A204.1 (cell line): ENCODE results near the gene FAM107A.

Experiments used
- FAIRE-seq: peaks from 2 replicates; lab custom pipeline; 2012; peaks lifted over from hg19 to GRCh38; lab: Jason Lieb, UNC

Gene FAM107A

DNA sequence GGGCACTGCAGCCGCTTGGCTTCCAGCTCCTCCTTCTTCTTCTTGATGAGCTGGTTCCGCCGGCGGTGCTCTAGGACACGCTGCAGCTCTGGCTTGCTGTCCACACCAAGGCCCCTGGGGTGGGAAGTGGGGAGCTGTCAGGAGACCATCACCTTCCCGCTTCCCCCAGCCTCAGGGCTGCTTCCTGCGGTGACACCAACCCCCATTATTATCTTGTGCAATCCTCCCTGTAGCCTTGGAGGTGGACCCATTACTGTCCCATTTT, 10.0 kb downstream of the FAM107A start:
- FAIRE-seq = no peak

DNA sequence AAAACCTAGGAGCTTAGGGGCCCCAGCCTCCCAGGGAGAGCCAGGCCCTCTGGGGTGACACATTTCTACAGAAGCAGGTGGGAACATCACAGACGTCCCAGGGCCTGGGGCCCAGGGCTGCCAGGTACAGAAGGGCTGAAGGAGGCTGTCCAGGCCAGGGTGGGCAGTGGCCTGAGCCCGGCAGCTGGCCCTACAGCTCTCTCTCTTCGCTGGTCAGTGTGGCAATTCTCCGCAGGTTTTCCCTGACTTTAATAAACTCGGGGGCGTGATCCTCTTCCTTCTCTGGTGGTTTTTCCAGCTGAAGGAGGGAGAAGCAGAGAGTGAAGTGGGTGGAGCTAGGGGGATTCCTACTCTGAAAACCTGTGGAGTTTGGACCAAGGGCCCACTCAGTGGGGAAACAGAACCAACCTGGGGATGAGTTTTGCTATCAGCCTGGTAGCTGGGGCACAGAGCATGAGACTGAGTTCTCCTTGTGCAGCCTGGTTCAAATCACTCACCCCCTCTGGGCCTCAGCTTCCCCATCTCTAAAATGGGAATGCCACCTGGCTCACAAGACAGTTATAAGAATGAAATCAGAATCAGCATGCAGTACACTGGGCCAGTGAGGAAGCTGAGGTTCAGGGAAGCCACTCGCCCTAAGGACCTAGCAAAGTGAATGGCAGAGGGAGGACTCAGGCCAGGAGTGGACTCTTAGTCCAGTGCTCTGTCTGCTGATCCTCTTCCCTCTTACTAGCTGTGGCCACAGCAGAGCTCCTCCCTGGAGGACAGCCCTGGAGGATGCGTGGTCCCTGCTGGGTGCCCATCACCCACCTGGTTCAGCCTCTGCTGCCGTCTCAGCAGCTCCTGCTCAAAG, 10.6 kb downstream of the FAM107A start:
- no peak for FAIRE-seq

DNA sequence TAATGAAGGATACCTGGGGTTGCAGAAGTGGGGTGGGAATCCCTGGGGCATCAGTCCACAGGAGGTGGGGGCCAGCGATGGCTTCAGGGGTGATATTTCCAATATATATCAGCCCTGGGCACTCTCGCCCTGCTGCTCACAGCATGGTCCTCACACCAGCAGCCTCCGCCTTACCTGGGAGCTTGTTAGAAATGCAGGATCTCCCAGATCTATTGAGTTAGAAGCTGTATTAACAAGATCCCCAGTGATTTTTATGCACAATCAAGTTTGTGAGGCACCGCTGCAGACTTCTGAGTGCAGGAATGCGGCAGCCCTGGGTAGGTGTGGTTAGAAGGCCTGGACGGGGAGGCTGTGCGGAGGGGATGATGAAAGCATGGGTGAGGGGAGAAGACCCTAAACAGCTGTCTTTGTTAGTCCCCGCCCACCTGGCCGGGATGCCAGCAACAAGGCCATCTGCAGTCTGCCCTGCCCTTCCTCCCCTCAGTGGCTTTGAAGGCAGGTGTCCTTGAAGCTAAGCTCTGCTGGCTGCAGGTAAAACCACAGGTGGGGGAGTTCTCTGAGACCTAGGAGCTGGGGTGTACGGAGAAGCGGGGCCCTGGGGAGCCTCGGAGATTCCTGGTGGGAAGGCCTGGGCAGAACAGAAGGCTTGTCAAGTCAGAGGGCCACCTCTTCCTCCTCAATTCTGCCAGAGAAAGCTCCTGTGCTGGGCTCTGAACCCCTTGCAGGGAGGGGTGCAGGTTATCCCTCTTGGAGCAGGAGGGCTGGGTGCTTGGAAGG, 11.4 kb downstream of the FAM107A start:
- FAIRE-seq = no peak

GRCh38 chr3:58564456-58565160, 12.6 kb downstream of the FAM107A start:
- FAIRE-seq = no peak

GRCh38 chr3:58564054-58564453, 13.1 kb downstream of the FAM107A start:
- FAIRE-seq = no peak

DNA sequence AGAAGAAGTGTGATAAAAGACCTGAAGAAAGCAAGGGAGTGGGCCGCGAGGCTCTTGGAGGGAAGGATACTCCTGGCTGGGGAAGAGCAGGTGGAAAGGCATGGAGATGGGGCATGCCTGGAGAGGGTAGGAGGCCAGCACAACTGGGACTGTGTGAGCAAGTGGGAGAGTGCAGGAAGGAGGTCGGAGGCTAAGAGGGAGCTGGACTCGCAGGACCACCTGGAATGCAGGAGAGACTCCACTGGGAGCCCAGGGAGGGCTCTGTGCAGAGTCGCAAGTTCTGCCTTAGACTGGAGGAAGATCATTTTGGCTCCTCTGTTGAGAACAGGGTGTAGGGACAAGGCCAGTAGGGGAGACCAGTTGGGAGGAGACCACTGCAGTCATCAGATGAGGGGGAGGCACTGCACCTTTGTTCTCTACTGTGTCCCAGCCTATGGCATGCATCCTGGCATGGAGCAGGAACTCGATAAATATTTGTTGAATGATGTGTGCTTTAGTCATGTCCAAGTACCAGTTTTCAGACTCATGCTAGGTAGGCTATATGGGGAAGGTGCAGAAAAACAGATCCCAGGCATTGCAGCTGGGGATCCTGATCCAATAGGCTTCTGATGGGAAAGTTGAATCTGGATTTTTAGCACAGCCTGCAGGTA, 13.7 kb downstream of the FAM107A start:
- FAIRE-seq = no peak

GRCh38 chr3:58562498-58562897, 14.7 kb downstream of the FAM107A start:
- FAIRE-seq = no peak

GRCh38 chr3:58560771-58561311, 16.4 kb downstream of the FAM107A start:
- FAIRE-seq = no peak

DNA sequence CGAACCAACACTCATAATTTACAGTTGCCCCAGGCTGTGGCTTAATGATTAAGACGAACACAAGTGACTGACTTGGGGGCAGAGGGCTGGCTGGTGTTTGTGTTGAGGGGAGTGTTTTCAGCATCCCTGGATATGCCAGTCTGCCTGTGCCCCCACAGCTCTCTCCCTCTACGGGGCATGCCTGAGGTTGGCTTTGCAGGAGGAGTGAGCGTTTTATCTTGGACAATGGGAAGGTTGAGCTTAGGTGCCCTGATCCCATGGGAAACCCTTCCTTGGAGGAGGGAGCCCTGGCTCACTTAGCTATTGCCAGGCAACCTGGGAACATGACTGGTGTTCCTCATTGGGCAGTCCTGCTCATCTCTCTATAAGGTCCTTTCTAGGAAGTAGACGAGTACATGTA, 17.6 kb downstream of the FAM107A start:
- no peak for FAIRE-seq

DNA sequence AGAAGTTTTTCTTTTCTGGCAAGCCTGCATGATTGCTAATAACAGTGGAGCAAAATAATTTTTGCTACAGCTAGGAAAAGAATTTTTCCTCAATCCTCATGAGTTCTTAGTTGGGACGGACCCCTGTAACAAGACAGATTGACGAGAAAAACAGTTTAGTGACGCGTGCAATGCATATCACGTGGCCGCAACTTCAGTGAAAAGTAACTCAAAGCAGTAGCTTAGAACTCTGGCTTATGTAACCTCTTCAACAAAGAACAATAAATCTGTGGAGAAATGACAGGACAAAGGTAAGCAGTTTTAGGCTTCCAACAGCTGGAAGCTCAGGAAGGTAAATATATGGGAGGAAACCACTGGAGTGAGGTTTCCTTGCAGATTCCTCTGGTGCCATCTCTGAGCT, 19.7 kb downstream of the FAM107A start:
- no peak for FAIRE-seq

GRCh38 chr3:58556761-58557221, 20.4 kb downstream of the FAM107A start:
- FAIRE-seq = no peak

DNA sequence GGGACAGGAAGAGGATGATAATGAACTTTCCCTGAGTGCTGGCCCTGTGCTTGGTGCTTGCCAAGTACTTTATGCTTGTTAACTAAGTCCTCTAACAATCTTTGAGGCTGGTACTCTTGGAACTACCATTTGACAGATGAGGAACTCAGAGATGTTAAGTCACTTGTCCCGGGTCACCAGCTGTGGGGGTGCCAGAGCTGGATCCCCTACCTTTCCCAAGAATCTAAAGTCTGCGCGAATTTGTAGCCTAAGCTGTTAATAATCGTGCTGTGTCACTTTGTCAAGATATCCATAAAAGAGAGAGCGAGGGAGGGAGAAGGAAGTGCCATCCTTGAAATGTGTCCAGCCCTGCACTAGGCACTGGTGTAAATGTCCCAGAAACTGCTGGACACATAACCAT, 21.2 kb downstream of the FAM107A start:
- FAIRE-seq = no peak

GRCh38 chr3:58555203-58555602, 22.0 kb downstream of the FAM107A start:
- no peak for FAIRE-seq

GRCh38 chr3:58553003-58553402, 24.2 kb downstream of the FAM107A start:
- no peak for FAIRE-seq

- no peak for FAIRE-seq
Observed at GRCh38 chr3:58551636-58552180, 25.5 kb downstream of the FAM107A start.

DNA sequence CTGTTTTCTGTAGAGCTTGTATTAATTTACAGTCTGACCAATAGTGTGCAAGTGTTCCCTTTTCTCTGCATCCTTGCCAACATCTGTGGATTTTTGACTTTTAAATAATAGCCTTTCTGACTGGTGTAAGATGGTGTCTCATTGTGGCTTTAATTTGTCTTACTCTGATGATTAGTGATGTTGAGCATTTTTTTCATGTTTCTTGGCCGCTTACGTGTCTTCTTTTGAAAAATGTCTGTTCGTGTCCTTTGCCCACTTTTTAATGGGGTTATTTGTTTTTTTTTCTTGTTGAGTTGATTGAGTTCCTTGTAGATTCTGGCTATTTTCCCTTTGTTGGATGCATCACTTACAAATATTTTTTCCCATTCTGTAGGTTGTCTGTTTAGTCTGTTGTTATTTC, 32.6 kb downstream of the FAM107A start:
- FAIRE-seq = no peak

GRCh38 chr3:58540176-58540858, 36.9 kb downstream of the FAM107A start:
- no peak for FAIRE-seq

DNA sequence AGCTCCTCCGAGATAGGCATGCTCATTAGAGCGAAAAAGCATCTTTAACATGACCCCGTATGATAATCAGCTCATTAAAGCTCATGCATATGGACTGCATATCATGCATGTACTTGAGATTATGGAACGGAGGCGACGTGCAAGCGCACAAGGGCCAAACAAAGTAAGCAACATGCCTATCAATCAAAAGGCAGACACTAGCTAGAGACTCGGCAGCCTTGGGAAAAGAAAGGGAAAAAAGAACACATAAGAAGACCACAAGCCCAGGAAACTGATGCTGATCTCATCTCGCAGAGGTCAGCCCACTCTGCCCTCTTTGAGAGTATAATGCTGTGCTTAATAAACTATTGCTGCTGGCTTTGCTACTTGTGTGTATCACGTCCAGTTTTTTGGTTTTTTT, 37.6 kb downstream of the FAM107A start:
- no peak for FAIRE-seq

DNA sequence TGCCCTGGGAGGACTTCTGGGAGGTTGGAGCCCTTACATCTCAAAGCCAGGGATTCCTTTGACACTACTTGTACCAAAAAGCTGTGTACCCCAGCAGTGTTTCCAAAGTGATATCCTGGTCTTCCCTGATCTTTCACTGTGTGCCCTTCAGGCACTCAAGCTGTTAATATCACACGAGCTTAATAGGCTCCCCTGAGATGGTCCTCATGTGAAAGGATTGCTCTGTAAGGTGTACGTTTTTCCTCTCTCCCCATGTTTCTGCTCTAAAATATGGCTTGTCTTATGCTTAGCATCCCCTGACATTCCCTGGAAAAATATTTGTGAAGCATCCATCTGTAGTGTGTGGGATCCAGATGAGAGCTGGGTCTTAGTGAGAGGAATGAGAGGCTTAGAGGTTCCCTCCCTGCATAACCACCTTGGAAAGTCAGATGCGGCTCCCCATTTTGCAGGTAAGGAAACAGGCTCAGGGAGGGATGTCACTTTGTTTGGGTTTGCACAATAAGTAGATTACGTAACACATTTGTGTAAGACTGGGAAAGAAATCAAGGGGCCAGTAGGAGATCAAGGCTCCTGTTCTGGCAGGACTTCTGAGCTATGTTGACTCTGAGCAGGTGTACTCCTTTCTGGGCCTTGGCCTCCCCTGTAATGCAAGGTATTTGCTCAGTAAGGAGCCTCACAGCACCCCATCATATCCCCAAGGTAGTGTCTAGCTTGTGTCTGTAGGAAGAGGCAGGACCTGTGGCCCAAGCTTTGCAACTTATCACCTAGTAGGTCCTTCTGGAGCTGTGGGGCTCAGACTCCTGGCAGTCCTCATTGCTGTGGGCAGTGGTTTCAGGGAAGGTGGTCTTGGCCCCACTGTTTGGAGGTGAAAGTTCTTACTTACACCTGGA, 39.5 kb downstream of the FAM107A start:
- FAIRE-seq = no peak
